GM12892 (cell line): ENCODE results near the gene RUFY4.

Source experiments
- POLR2A ChIP-seq: IDR thresholded peaks from 2 replicates; pipeline ENCODE4 v1.6.1; 2011; ENCODE audit warnings: low read depth, low read length, control low read depth
- POLR2AphosphoS5 ChIP-seq: IDR thresholded peaks from 2 replicates; pipeline ENCODE4 v1.6.1; 2011; ENCODE audit warnings: low read depth, low read length, control low read depth
- TAF1 ChIP-seq: IDR thresholded peaks from 2 replicates; pipeline ENCODE4 v1.6.1; 2011; ENCODE audit warnings: low read depth, mild to moderate bottlenecking, control low read depth, low read length, borderline replicate concordance

DNA sequence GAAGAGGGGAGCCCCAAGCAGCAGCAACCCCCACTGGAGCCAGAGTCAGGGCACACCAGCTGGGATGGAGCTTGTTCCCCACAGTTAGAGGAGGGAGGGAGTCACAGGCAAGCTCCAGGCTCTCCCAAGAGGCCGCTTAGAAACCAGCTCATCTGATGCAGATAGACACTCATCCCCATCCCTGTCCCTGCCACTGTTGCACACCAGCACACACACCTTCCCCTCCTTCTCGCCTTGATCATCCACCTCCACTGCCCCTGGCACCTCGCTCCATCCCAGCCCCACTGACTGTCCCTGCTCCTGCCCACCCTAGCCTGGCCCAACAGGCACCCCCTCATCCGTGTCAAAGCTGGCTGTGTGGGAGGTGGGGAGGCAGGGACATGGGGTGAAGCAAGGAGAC is 1.5 kb upstream of the RUFY4 start:
- TF ChIP-seq POLR2AphosphoS5 (no peak), POLR2A (no peak), TAF1 (no peak)
